Suprapubic skin (tissue), 4 donors: ENCODE data around the gene KLF13. TPM values are rescaled to one million over a fixed set of nuclear protein-coding genes. Genes with fewer than 3 reads are reported as not detected.

Experiments
- DNase-seq, 2 donors: peaks; one replicate each; pipeline ENCODE4 v3.0.0-alpha.2; 2019; ENCODE audit warnings: low spot score in 2 of 2
- H3K27ac ChIP-seq: fragments of 200-600 bp; sonication (generic); one replicate; pipeline ENCODE4 v1.5.1; 2019
- H3K27me3 ChIP-seq: fragments of 200-600 bp; sonication (generic); one replicate; pipeline ENCODE4 v1.5.1; 2019
- H3K36me3 ChIP-seq: fragments of 200-600 bp; sonication (generic); one replicate; pipeline ENCODE4 v1.5.1; 2019
- H3K4me1 ChIP-seq: fragments of 200-600 bp; sonication (generic); one replicate; pipeline ENCODE4 v1.5.1; 2019
- H3K4me3 ChIP-seq: fragments of 200-600 bp; sonication (generic); one replicate; pipeline ENCODE4 v1.5.1; 2019; ENCODE audit warnings: mild to moderate bottlenecking
- H3K9me3 ChIP-seq: fragments of 200-600 bp; sonication (generic); one replicate; pipeline ENCODE4 v1.5.1; 2019
- CTCF ChIP-seq, 2 donors: fragments of 200-600 bp in 1 of 2; fragments of 450-650 bp in 1 of 2; sonication (generic) in 1 of 2; IDR thresholded peaks; one replicate each; pipeline ENCODE4 v1.5.1; 2016 to 2019; ENCODE audit warnings: antibody characterized with exemption in 2 of 2, mild to moderate bottlenecking in 1 of 2, moderate library complexity in 1 of 2
- EP300 ChIP-seq: sonication (generic); formaldehyde crosslinking; IDR thresholded peaks from one replicate; pipeline ENCODE4 v1.6.1; 2017; ENCODE audit warnings: antibody characterized with exemption
- POLR2A ChIP-seq, 2 donors: fragments of 450-650 bp; IDR thresholded peaks; one replicate each; pipeline ENCODE4 v1.6.1; 2017; ENCODE audit warnings: antibody characterized with exemption in 2 of 2, mild to moderate bottlenecking in 2 of 2, moderate library complexity in 2 of 2
- POLR2AphosphoS5 ChIP-seq, 3 donors: sonication (generic); formaldehyde crosslinking; IDR thresholded peaks; one replicate each; pipeline ENCODE4 v1.6.1; 2017; ENCODE audit warnings: antibody characterized with exemption in 3 of 3
- WGBS: methylation state at CpG from one replicate; pipeline ENCODE4 v1.1.5; 2018; 5-methylcytosine and 5-hydroxymethylcytosine counted together
- total RNA-seq, 4 donors: library from RNA; depleted of rRNA; stranded (reverse); fragments of >200 nt; gene quantifications; one replicate each; pipeline ENCODE4 v1.1.0, GENCODE V29; 2016

Gene KLF13
- total RNA-seq, 4 donors from 2014 or later = 141 to 162 (median 145) TPM

GRCh38 chr15:31373970-31374369 lies 47.3 kb downstream of the KLF13 start:
- Histone ChIP-seq H3K27me3 (no peaks in the 10 kb centered on the region), H3K27ac (peak overlapping the region; percentile 58), H3K4me3 (no peak overlapping the region), H3K9me3 (no peaks in the 10 kb centered on the region), H3K36me3 (peaks cover 39% of the 10 kb centered on the region), H3K4me1 (peaks cover 55% of the 10 kb centered on the region)
- no peak for DNase-seq
- WGBS = 67% methylated on average over 1 of the region's 9 CpGs
- TF ChIP-seq POLR2AphosphoS5 (IDR thresholded peaks at IDR 0.05) (no peak), CTCF (IDR thresholded peaks at IDR 0.05) (no peak), POLR2A (IDR thresholded peaks at IDR 0.05) (no peak), EP300 (no peak)

GRCh38 chr15:31374489-31374888 lies 47.9 kb downstream of the KLF13 start:
- H3K9me3 ChIP-seq = no peaks in the 10 kb centered on the region

GRCh38 chr15:31374986-31375385 lies 48.4 kb downstream of the KLF13 start:
- H3K4me3 ChIP-seq = no peak overlapping the region
- no peaks in the 10 kb centered on the region for H3K9me3 ChIP-seq
- DNase-seq = no peak
- H3K27me3 ChIP-seq = no peaks in the 10 kb centered on the region
- H3K4me1 ChIP-seq = peaks cover 55% of the 10 kb centered on the region
- peak overlapping the region; percentile 35 for H3K27ac ChIP-seq
- H3K36me3 ChIP-seq = peaks cover 48% of the 10 kb centered on the region
- WGBS = 65% methylated on average over 12 of the region's 12 CpGs
- TF ChIP-seq POLR2AphosphoS5 (IDR thresholded peaks at IDR 0.05) (no peak), CTCF (IDR thresholded peaks at IDR 0.05) (no peak), EP300 (no peak), POLR2A (IDR thresholded peaks at IDR 0.05) (no peak)

More at GRCh38 chr15:31374489-31374888, 47.9 kb downstream of the KLF13 start:
- Histone ChIP-seq H3K27me3 (no peaks in the 10 kb centered on the region), H3K36me3 (peaks cover 43% of the 10 kb centered on the region), H3K4me3 (no peak overlapping the region), H3K27ac (peak overlapping the region; percentile 58), H3K4me1 (peaks cover 55% of the 10 kb centered on the region)
- WGBS = 28% methylated on average over 8 of the region's 8 CpGs
- TF ChIP-seq CTCF (IDR thresholded peaks at IDR 0.05) (no peak), POLR2A (IDR thresholded peaks at IDR 0.05) (no peak), EP300 (no peak), POLR2AphosphoS5 (IDR thresholded peaks at IDR 0.05) (no peak)
- DNase-seq = no peak

- WGBS = no CpG with 5 or more reads among the region's 8 CpGs
- Histone ChIP-seq H3K9me3 (no peaks in the 10 kb centered on the region), H3K36me3 (peaks cover 55% of the 10 kb centered on the region), H3K27me3 (no peaks in the 10 kb centered on the region), H3K4me1 (peaks cover 52% of the 10 kb centered on the region), H3K27ac (no peak overlapping the region), H3K4me3 (no peak overlapping the region)
- TF ChIP-seq POLR2AphosphoS5 (IDR thresholded peaks at IDR 0.05) (no peak), EP300 (no peak), CTCF (IDR thresholded peaks at IDR 0.05) (no peak), POLR2A (IDR thresholded peaks at IDR 0.05) (no peak)
- DNase-seq = no peak
These were observed 49.1 kb downstream of the KLF13 start for GRCh38 chr15:31375772-31376171.

GRCh38 chr15:31376511-31376910 lies 49.9 kb downstream of the KLF13 start:
- Histone ChIP-seq H3K27ac (no peak overlapping the region), H3K36me3 (peaks cover 63% of the 10 kb centered on the region), H3K9me3 (no peaks in the 10 kb centered on the region), H3K4me1 (peaks cover 47% of the 10 kb centered on the region), H3K27me3 (no peaks in the 10 kb centered on the region), H3K4me3 (no peak overlapping the region)
- TF ChIP-seq POLR2AphosphoS5 (IDR thresholded peaks at IDR 0.05) = no peak
- no peak for TF ChIP-seq EP300
- TF ChIP-seq POLR2A (IDR thresholded peaks at IDR 0.05) = no peak
- TF ChIP-seq CTCF (IDR thresholded peaks at IDR 0.05) = no peak
- WGBS = 95% methylated on average over 11 of the region's 11 CpGs
- no peak for DNase-seq
